ENCODE data around the gene CLIC3.
A peak's percentile ranks its signal among the peaks of the same experiment; 100 is the strongest.
"Not testable (repeated sequence)": the region's sequence is repeated elsewhere in the genome, so short reads cannot be mapped to it uniquely, and the experiment has no call there.

The CLIC3 gene, protein sequence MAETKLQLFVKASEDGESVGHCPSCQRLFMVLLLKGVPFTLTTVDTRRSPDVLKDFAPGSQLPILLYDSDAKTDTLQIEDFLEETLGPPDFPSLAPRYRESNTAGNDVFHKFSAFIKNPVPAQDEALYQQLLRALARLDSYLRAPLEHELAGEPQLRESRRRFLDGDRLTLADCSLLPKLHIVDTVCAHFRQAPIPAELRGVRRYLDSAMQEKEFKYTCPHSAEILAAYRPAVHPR

DNA sequence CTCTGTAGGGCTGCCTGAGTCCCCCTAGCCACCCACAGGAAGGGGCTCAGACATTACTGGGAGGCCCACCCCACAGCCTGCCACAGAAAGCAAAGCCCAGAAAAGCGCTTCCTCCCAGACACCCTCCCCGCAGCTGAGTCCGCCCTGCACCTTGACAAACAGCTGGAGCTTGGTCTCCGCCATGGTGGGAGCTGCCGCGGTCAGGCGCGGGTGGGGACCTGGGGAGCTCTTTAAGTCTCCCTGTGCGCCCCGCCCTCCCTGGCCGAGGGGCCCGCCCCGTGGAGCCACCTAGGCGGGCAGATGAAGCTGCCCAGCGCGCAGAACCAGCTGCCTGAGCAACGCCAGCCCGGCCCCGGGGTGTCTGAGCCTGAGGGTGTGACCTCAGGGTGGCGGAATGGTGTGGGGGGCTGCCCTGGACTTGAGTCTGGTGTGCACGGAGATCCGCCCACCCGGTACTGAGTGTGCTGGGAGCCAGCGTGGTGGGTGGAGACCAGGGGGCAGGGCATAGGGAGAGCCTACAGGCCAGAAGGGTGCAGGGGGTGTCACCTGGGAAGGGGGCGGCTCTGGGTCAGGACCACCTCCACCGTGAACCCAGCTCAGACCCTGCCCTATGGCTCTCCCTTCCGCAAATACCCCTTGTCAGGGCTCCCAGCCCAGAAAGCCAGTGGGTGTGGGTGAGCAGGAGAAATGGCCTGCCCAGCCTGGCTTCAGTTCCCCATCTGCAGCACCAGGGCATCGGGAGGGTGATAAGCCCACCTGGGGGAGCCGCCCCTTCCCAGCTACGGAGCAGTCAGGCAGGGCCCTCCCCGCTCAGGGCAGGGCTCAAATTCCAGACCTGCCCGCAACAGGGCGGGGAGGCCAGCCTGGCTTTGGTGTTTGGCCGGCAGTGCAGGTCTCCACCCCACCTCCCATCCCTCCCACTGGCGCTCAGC is at the start of gene CLIC3:
Gene CLIC3, minus strand, starts transcription at position 208 of the 932 bp plus-strand sequence. Its CDS starts 25 bp downstream, at position 183.
- no peak for DNase-seq (ENCODE audit: low spot score)

DNA sequence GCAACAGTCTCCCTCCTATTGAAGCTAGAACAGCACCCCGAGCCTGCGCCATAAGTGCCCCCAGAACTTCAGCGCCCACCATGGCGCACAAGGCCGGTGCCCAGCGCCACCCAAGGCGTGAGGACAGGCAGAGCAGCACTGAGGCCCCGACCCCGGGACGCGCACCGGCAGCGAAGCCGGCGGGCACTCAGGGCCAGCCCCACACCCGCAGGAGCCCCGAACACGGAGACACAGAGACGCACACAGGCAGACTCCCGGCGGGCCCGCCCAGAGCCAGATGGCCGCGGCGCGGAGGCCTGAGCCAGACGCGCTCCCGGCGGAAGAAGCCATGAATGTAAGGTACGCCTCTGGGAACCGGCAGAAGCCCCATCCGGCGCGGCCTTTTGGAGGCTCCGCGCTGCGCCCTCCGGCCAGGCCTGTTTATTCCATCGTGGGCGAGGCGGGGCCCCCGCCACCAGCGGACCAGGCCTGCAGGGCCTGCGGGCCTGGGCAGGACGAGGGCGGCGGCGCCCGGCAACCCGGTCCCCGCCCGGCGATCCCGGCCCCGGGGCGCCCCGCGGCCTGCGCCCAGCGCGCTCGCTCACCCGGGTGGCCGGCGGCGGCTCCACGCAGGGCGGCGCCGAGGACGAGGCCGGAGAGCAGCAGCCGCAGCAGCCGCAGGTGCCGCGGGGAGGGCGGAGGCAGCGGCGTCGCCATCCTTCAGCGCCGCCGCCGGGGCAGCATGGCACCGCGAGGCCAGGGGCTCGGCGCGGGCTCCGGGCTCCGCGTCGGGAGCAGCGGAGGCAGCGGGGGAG is 49.1 kb upstream of the CLIC3 start:
- no peak for DNase-seq (ENCODE audit: low spot score)

DNA sequence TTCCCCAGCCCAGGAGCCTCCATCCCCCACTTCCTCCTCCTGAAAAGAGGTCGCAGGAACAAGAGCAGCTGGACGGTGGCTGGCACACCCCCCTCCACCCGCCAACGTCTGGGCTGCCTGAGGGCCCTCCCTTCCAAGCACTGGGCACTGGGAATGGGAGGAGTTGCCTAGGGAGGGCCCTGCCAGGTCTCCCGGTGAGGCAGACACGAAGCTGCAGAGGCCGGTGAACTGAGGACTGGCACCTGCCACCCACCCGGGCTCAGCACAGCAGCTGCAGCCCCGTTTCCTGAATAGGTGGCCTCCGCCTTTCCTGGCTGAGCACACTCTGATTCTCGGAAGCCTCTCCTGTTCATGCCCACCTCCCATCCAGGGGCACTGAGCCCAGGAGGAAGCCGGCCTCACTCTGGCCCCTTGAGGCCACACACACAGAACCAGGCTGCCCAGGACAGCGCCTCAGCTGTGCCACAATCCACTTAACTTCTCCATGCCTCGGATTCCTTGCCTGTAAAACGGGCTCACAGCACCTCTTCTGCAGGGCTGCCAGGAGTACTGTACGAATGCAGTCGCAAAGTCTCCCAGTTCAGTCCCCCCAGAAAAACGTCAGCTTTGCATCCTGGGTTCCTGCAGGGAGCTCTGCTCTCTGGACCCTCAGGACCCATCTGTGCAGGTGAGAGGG is 48.3 kb upstream of the CLIC3 start:
- no peak for DNase-seq (ENCODE audit: low spot score)

DNA sequence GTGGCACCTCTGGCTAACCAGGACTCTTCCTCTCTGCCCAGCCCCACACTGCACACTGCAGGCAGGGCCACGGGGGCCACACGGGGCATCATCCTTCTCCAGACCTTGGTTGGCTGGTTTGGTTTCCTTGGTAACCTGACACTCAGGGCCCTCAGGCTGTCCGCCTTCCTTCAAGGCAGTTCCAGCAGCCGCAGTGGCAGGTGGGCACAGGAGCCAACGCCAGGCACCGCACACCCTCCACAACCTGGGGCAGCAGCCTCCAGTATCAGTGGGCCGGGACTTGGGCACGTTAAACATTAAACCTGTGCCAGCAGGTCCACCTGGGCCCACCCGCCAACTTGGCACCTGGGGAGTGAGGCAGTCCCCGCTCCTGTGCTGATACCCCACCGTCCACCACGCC is 47.7 kb upstream of the CLIC3 start:
- no peak for DNase-seq (ENCODE audit: low spot score)

DNA sequence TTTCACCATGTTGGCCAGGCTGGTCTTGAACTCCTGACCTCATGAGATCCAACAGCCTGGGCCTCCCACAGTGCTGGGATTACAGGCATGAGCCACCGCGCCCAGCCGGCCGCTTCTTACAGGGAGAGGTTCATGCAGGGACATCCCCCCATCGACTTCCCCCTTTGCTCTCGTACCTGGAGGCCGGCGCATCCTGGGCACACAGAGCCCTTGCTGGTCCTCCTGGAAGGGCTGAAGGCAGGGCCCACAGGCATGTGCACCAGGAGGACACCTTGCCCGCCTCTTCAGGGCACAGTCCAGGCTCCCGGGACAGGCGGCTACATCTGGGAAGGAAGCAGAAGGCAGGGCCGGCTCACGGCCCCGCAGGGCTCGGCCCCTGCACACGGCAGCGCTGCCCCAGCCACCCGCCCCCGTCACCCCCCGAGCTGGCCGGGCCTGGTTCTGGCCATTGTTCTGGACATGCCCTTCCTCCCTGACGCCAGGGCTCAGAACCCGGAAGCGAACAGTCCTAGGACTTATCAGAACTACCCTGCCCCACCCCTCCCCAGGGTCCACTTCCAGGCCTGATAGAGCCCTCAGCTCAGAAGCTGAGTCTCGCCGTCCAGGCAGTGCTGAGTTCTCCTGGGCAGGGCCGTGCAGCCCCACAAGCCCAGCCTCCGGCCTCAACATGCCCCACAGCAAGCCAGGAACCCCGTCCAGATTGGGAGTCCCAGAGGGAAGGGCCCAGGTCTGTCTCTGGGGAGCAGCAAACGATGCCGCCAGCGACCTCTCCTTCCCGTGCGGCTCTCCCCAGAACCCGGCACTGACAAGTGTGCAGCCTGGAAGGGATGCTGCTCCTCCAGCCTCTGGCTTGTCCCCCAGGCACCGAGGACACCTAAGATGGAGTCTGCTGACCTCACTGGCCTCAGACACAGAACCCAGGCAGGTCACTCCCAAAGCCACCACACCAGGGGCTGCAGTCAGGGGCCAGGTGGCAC is 46.7 kb upstream of the CLIC3 start:
- no peak for DNase-seq (ENCODE audit: low spot score)

DNA sequence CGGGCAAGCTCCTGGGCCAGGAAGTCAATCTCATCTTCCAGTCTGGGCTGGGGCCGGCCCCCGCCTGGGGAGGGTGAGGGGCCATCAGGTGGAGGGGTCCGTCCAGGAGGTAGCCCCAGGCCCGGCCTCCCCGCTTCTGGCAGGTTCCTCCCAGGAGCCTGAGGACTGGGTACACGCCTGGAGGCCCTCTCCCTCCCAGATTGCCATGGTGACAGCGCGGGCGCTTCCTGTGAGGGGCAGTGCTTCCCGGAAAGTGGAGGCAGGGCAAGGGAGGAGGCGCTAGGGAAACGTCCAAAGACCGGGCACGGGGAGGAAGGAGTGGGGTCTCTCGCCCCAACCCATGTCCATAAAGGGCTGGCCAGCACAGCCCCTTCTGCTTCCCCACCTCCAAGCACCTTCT is 44.8 kb upstream of the CLIC3 start:
- no peak for DNase-seq (ENCODE audit: low spot score)

DNA sequence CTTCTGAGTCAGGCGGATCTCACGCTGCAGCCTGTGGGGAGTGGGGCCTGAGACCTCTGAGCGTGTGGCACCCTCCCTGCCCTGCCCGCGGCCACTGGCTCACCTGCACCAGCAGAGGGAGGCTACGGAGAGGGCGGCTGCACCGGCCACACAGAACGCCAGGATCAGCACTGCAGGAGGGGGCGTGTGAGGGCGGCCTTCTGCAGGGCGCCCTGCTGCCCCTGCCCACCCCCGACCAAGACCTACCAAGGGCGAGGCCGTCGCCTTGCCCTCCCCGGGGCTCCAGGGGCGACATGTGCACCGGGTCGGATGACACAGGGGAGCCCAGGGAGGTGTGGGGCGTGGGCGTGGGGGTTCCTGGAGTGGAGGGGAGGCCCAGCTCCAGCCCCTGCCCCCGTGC is 44.2 kb upstream of the CLIC3 start:
- DNase-seq (ENCODE audit: low spot score), result no peak

DNA sequence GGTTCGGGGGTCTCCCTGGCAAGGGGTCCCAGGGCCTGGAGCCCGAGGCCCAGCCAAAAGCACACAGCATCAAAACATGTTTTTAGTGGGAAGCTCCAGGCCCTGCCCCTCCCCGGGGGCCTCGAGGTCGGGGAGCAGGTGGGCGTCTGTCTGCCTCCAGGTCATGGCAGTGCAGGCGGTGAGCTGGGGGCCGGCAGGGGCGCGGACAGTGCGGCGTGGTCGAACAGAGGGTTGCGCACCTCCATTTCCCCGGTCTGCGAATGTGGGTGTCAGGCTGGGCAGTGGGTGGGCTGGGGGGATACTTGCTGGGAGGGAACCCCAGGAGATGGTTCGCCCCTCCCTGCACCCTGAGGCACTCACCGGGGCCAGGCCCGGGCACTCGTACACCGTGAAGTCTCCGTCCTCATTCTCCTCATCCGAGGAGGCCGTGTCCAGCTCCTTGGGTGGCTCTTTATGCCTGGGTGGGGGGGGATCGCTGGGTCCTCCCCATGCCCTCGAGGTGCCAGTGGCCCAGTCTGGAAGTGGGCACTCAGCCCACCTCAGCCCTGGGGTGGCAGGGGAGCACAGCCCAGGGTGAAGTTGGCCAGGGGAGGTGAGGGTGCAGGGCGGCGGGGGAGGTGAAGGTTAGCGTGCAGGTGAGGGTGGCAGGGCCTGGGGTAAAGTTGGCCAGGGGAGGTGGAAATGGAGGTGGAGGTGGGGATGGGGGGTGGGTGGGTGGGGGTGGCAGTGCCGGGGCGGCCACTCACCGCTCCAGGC is 43.4 kb upstream of the CLIC3 start:
- DNase-seq (ENCODE audit: low spot score), result no peak

DNA sequence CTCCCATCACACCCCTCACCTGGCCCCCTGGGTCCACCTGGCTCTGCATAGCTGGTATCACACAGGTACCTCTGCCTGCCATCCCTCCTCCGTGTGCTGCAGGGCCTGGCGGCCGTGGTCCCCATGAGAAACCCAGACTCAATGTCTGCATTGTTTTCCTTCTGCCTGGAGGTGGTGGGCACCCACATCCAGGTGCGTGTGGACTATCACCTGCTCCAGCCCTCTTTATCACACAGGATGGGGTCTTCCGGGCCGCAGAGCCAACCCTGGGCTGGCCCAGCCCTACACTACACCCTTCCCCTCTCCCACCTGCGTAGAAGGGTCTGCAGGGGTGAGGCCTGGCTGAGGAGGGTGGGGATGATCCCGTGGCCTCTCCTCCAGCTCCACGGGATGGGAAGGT is 42.5 kb upstream of the CLIC3 start:
- no peak for DNase-seq (ENCODE audit: low spot score)

DNA sequence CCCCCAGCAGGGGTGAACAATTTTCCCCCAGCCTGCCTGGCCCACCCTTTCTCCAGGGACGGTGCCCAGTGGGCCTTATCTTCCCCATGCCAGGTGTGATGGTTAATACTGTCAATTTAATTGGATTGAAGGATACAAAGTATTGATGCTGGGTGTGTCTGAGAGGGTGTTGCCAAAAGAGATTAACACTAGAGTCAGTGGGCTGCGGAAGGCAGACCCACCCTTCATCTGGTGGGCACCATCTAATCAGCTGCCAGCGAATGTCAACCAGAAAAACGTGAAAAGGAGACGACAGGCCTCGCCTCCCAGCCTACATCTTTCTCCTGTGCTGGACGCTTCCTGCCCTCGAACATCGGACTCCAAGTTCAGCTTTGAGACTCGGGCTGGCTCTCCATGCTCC is 41.1 kb upstream of the CLIC3 start:
- no peak for DNase-seq (ENCODE audit: low spot score)

DNA sequence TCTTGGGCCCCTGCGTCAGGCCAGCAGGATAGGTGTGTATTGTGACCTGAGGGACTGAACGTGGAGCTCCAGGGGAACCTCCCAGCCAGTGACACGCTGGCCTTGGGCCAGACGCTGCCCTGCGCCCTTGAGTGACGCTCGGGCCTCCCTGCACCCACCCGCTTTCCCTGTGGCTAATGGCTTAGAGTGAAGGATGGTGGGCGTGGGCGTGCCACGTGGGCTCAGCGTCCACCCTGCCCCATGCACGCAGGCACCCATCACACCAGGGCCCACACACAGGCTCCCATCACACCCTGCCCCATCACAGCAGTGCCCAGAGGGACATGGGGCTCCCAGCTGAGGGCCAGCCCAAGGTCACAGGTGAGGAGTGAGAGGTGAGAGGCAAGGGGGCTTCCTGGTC is 40.7 kb upstream of the CLIC3 start:
- no peak for DNase-seq (ENCODE audit: low spot score)

DNA sequence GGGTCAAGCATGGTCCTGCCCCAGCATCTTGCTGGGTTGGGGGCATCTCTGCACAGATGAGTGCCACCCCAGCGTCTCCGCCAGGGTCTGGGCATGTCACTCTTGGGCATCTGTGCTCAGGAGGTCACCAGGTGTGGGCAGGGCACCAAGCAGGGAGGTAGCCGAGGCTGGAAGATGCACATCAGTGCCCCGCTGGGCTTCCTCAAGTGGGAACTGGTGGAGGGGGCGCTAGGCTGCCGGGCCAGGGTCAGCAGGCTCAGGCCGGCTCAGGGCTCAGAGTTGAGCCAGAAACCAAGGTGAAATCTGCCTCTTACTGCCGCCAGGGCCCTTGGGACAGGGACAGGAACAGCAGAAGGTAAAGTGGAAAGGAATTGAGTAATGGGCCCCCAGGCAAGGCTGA is 39.6 kb upstream of the CLIC3 start:
- DNase-seq (ENCODE audit: low spot score), result no peak

DNA sequence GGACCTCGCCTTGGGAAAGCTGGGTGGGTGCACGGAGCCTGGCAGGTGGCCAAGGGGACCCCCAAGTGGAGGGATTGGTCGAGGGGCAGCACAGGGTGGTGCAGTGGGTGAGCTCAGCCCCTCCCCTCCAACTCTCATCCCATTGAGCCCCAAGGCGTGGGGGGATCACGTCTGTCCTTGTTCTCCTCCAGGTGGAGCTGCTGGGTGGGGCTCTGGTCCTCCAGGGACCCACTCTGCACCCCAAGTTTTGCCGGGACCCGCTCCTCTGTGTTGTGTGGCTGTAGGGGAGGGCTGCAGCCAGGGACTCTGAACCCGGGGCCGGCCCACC is 39.1 kb upstream of the CLIC3 start:
- no peak for DNase-seq (ENCODE audit: low spot score)

DNA sequence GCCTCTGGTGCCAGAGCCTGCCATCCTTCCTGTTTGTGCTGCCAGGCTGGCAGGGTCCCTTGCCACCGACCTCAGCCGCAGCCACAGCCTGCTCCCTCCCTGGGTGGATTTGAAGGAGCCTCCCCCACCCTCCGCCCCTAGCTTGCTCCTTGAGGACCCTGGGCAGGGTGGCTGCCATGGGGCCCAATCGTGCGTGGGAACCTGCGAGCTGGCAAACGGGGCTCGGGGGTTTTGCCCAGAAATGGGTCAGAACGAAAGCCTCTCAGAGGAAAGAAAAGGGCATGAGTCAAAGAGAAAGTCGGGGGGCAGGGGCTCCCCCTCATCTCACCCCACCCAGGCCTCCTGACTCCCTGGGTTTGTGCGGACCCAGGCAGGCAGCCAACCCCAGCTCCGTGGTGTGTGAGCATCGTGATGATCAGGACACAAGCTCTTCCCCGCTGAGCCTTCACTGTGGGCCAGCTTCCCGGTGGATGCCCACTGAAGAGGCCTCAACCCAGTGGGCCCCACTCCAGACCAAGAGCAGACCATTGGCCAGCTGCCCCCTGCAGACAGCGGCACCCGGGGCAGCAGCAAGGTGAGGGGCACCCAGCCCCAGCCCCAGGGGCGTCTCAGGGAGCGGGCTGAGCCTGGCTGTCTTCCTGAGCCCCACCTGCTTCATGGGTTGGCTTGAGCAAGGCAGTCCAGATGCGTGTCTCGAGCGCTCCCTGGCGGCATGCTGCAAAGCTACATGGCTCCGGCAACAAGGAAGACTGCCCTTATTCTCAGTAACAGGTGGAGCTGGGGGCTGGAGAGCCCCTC is 38.5 kb upstream of the CLIC3 start:
- DNase-seq (ENCODE audit: low spot score), result peak; percentile 86

DNA sequence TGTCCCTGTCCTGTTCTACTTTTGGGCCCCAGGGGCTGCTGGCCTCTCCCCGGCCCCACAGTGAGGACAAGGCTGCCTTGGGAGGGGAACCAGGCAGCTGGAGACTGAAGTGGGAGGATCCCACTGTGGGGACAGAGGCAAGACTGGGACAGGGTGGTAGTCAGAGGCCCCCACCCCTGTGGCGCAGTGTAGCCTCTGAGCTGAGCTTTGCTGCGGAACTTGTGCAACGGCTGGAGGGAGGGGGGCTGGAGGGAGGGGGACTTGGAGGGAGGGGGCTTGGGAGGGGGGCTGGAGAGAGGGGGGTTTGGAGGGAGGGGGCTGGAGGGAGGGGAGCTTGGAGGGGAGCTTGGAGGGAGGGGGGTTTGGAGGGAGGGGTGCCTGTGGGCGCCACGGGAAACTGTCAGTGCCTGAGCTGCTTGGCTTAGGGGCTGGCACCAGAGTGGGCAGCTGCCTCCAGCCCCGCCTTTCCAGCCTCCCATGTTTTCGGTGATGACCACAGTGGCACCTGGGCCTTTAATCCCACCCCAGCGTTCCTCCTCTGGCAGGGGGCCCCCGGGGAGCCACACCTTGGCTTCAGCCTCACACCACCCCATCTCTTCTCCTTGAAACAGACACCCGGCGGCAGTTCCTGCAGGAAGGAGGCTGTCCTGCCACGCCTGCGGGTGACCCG is 37.8 kb upstream of the CLIC3 start:
- DNase-seq (ENCODE audit: low spot score), result no peak

DNA sequence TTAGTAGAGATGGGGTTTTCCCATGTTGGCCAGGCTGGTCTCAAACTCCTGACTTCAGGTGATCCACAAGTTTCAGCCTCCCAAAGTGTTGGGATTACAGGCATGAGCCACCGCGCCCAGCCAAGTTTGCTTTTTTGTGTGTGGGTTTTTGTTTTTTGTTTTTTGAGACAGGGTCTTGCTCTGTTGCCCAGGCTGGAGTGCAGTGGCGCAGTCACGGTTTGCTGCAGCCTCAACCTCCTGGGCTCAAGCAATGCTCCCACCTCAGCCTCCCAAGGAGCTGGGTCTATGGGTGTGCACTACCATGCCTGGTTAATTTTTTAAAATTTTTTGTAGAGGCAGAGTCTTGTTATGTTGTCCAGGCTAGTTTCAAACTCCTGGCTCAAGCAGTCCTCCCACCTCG is 37.1 kb upstream of the CLIC3 start:
- not testable (repeated sequence) for DNase-seq (ENCODE audit: low spot score)

DNA sequence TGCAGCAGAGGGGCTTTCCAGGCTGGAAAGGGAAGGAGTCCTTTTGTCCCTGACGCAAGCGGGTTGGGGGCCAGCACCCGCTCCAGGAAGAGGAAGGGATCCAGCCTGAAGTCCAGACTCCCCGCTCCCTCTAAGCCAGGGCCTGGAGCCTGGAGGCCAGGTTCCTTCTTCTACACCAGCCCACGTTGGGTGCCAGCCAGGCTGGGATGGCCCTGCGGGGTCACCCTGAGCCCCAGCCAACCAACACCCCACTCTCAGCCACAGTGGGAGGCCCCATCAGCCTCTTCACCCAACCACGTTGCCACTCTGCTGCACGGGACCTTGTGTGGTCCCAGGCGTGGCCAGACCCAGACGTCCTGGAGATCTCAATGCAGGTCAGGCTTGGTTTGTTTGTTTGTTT is 36.5 kb upstream of the CLIC3 start:
- no peak for DNase-seq (ENCODE audit: low spot score)

DNA sequence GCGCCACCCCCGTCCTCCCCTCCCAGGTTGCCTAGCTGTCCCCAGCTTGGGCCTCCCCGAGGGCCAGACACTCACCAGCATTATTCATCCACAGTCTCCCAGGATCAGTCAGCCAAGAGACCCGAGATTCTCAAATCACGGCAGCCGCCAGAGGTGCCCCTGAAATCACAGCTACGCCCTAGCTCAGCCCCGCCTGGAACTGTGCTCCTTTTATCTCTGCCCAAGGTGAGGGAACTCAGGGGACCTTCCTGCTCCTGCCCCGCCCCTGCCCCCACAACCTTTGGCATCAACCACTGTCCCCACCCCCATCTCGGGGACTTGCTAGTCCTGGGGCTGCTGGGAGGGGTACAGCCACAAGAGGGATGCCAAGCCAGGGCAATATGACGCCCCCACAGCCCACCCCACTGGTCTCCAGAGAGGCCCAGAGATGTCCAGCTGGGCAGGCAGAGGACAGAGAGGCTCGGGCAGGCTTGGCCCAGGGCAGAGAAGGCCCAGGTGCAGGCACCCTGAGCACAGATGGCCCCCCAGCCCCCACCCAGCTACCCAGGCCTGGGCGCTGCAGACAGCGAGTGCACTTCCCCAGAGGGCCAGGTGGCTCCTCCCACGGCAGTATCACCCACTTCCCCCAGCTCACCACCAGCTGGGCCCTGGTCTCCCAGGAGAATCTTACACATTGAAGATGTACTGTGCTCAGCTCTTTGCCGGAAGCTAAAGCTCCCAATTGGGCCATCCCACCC is 35.7 kb upstream of the CLIC3 start, which contains the start of gene FUT7:
Gene FUT7, minus strand, starts transcription at position 185 of the 737 bp plus-strand sequence. Its CDS starts 97 bp downstream, at position 88.
- peak; percentile 60 for DNase-seq (ENCODE audit: low spot score)

Measured in germinal center (tissue), 1 donor.